CD8-positive, alpha-beta memory T cell (primary cell): ENCODE measurements around the gene SPATC1L. TPM values are rescaled to one million over a fixed set of nuclear protein-coding genes. Genes with fewer than 3 reads are reported as not detected.
A peak's percentile ranks its signal among the peaks of the same experiment; 100 is the strongest.

Experiments used
- CTCF ChIA-PET: fragments of 350-600 bp; sonication (Branson Sonifier 250); formaldehyde crosslinking; loops from one replicate; lab custom pipeline; 2021; ENCODE audit warnings: antibody characterized with exemption; lab: Charles Lee
- POLR2A ChIA-PET: fragments of 350-600 bp; sonication (Branson Sonifier 250); formaldehyde crosslinking; loops from one replicate; lab custom pipeline; 2021; ENCODE audit warnings: antibody characterized with exemption; lab: Charles Lee
- DNase-seq, 5 donors: peaks; one replicate each; pipeline versions ENCODE4 v3.0.0 to v3.0.0-alpha.2; 2020 to 2022; ENCODE audit warnings: mixed read lengths in 1 of 5
- H3K27ac ChIP-seq: one replicate; pipeline ENCODE4 v1.7.0; 2013; ENCODE audit warnings: low read depth, mild to moderate bottlenecking, low read length, moderate library complexity
- H3K27me3 ChIP-seq: 2 replicates; pipeline ENCODE4 v1.7.0; 2013; ENCODE audit warnings: low read length, mild to moderate bottlenecking; ENCODE audit not compliant: insufficient read depth, poor library complexity, severe bottlenecking
- H3K36me3 ChIP-seq: 2 replicates; pipeline ENCODE4 v1.7.0; 2013; ENCODE audit warnings: mild to moderate bottlenecking, low read length, moderate library complexity; ENCODE audit not compliant: insufficient read depth
- H3K4me1 ChIP-seq: 2 replicates; pipeline ENCODE4 v1.7.0; 2013; ENCODE audit warnings: mild to moderate bottlenecking, low read length, moderate library complexity; ENCODE audit not compliant: insufficient read depth
- H3K4me3 ChIP-seq: 2 replicates; pipeline ENCODE4 v1.7.0; 2013; ENCODE audit warnings: mild to moderate bottlenecking, low read length
- H3K9me3 ChIP-seq: 2 replicates; pipeline ENCODE4 v1.7.0; 2013; ENCODE audit warnings: mild to moderate bottlenecking, low read length
- H3K27ac Mint-ChIP-seq, 8 donors: one replicate each; pipeline ENCODE4 v1.8.0; 2020 to 2021; ENCODE audit warnings: mixed read lengths in 8 of 8, mild to moderate bottlenecking in 6 of 8, inconsistent platforms in 3 of 8, moderate library complexity in 3 of 8
- H3K27me3 Mint-ChIP-seq, 2 donors: one replicate each; pipeline ENCODE4 v1.8.0; 2020 to 2021; ENCODE audit warnings: mixed read lengths in 2 of 2, mild to moderate bottlenecking in 1 of 2, moderate library complexity in 1 of 2
- H3K36me3 Mint-ChIP-seq, 3 donors: one replicate each; pipeline ENCODE4 v1.8.0; 2020 to 2021; ENCODE audit warnings: mixed read lengths in 3 of 3, inconsistent platforms in 1 of 3, mild to moderate bottlenecking in 1 of 3
- H3K4me1 Mint-ChIP-seq, 3 donors: one replicate each; pipeline ENCODE4 v1.8.0; 2020 to 2021; ENCODE audit warnings: mixed read lengths in 3 of 3, inconsistent platforms in 1 of 3, mild to moderate bottlenecking in 1 of 3
- H3K4me3 Mint-ChIP-seq, 7 donors: one replicate each; pipeline ENCODE4 v1.8.0; 2020 to 2021; ENCODE audit warnings: mixed read lengths in 7 of 7, mild to moderate bottlenecking in 6 of 7, moderate library complexity in 4 of 7, inconsistent platforms in 2 of 7
- H3K9me3 Mint-ChIP-seq, 5 donors: one replicate each; pipeline ENCODE4 v1.8.0; 2020 to 2022; ENCODE audit warnings: mixed read lengths in 5 of 5, mild to moderate bottlenecking in 3 of 5, moderate library complexity in 2 of 5, inconsistent platforms in 1 of 5
- polyA plus RNA-seq: library from polyadenylated mRNA; unstranded; fragments of 300-500 nt; fragmentation: Illumina TruSeq; gene quantifications from one replicate; pipeline ENCODE4 v1.2.3, GENCODE V29; 2021
- total RNA-seq, 2 experiments: library from RNA; stranded (reverse); gene quantifications; one replicate each; pipeline ENCODE4 v1.2.3, GENCODE V29; 2021

Gene SPATC1L
- total and polyA plus RNA-seq, 3 experiments from 2014 or later: 5.0 to 10.7 (median 5.0) TPM

GRCh38 chr21:46117586-46118315 lies 66.5 kb downstream of the SPATC1L start:
- H3K27me3 ChIP-seq: no peaks in the 10 kb centered on the region
- ChIA-PET POLR2A (no interaction called here), CTCF (no interaction called here)
- no peak overlapping the region for H3K27ac Mint-ChIP-seq
- peaks cover 2 to 9% (median 4%) of the 10 kb centered on the region in 3 donors for H3K36me3 Mint-ChIP-seq
- DNase-seq: peak in 1 of 5 donors; percentile 34
- no peaks in the 10 kb centered on the region for H3K4me1 Mint-ChIP-seq
- no peak overlapping the region for H3K27ac ChIP-seq
- no peaks in the 10 kb centered on the region for H3K27me3 Mint-ChIP-seq
- H3K9me3 Mint-ChIP-seq: peaks cover 0 to 3% (median 0%) of the 10 kb centered on the region in 5 donors
- H3K4me1 ChIP-seq: no peaks in the 10 kb centered on the region
- H3K36me3 ChIP-seq: no peaks in the 10 kb centered on the region
- H3K4me3 Mint-ChIP-seq: no peak overlapping the region
- H3K9me3 ChIP-seq: no peaks in the 10 kb centered on the region
- no peak overlapping the region for H3K4me3 ChIP-seq

DNA sequence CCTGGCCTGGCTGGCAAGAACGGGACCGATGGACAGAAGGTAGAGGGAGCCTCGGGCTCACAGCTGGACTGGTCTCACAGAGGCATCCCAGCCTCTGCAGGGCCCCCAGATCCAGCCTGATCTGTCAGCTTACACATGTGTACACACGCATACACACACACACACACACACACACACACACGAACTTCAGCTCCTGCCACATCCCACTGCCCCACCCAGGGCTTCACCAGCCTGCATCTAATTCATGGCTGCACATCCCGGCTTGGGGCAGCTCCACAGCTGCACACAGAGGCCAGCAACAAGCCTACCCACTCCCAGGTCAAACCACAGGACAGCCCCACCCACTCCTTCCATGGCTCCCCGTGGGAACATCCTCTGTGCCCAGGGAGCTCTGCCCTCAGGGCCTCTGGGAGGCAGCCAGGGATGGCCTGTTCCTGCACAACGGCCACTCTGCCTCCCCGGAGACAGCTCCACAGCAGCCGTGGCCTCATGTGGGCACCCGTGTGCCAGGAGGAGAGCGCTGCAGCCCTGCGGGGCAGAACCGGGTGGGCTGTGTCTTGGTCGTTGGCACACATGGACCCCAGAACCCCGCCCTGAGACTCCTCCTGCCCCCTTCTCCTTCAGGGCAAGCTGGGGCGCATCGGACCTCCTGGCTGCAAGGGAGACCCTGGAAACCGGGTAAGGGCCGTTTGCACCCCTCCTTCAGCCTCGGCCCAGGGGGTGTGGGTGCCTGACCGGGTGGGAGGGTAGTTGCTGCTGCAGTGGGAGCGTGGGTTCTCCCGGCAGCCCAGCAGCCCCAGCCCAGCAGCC lies 67.3 kb downstream of the SPATC1L start:
- Mint-ChIP-seq H3K27me3 (no peaks in the 10 kb centered on the region), H3K36me3 (peaks cover 2 to 9% (median 4%) of the 10 kb centered on the region in 3 donors), H3K4me3 (no peak overlapping the region), H3K4me1 (no peaks in the 10 kb centered on the region), H3K9me3 (peaks cover 0 to 3% (median 0%) of the 10 kb centered on the region in 5 donors), H3K27ac (peak overlapping the region in 1 of 8 donors; percentile 15)
- Histone ChIP-seq H3K36me3 (no peaks in the 10 kb centered on the region), H3K27me3 (no peaks in the 10 kb centered on the region), H3K27ac (no peak overlapping the region), H3K9me3 (no peaks in the 10 kb centered on the region), H3K4me3 (no peak overlapping the region), H3K4me1 (no peaks in the 10 kb centered on the region)
- peak in 2 of 5 donors; percentile 0 to 44 for DNase-seq
- POLR2A ChIA-PET: no interaction called here
- CTCF ChIA-PET: interaction anchor here (0.6 kb wide), 1 partner anchor 18 kb away, joined by 5 read pairs; no protein-coding TSS in a partner anchor

DNA sequence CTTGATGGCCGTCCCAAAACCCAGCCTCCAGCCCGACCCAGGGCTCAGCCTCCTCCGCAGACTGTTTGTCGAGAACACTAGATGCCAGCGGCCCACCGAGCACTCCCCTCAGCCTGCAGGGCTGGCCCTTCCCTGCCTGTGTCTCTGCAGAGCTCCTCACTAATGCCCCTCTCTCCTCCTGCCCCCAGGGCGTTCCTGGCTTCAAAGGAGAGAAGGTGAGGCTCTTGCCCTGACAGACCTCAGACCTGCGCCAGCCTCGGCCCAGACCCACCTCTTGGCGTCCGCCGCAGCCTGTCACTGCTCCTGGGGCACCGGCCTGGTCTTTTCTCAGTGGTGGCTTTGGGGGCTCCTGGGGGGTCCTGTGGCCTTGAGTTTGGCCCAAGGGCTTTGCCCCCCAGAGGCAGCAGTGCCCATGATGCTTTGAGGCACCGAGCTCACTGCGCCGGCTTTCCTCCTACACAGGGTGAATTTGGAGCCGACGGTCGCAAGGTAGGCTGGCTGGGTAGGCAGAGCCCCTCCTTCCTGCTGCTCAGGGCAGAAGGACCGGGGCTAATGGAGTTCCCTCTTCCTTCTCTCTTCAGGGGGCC lies 68.0 kb downstream of the SPATC1L start:
- Histone ChIP-seq H3K36me3 (no peaks in the 10 kb centered on the region), H3K27ac (no peak overlapping the region), H3K4me3 (no peak overlapping the region), H3K27me3 (no peaks in the 10 kb centered on the region), H3K9me3 (no peaks in the 10 kb centered on the region), H3K4me1 (no peaks in the 10 kb centered on the region)
- Mint-ChIP-seq H3K9me3 (peaks cover 0 to 3% (median 0%) of the 10 kb centered on the region in 5 donors), H3K4me3 (no peak overlapping the region), H3K27ac (no peak overlapping the region), H3K27me3 (no peaks in the 10 kb centered on the region), H3K4me1 (no peaks in the 10 kb centered on the region), H3K36me3 (peaks cover 2 to 9% (median 4%) of the 10 kb centered on the region in 3 donors)
- POLR2A ChIA-PET: no interaction called here
- peak in 1 of 5 donors; percentile 35 for DNase-seq
- CTCF ChIA-PET: no interaction called here

- Mint-ChIP-seq H3K4me1 (no peaks in the 10 kb centered on the region), H3K9me3 (peaks cover 0 to 3% (median 0%) of the 10 kb centered on the region in 5 donors), H3K4me3 (no peak overlapping the region), H3K27ac (no peak overlapping the region), H3K36me3 (peaks cover 2 to 9% (median 4%) of the 10 kb centered on the region in 3 donors), H3K27me3 (peaks cover 0 to 1% of the 10 kb centered on the region in 2 donors)
- ChIA-PET CTCF (no interaction called here), POLR2A (no interaction called here)
- no peak overlapping the region for H3K4me3 ChIP-seq
- no peaks in the 10 kb centered on the region for H3K4me1 ChIP-seq
- no peak for DNase-seq
- no peak overlapping the region for H3K27ac ChIP-seq
- H3K9me3 ChIP-seq: no peaks in the 10 kb centered on the region
- no peaks in the 10 kb centered on the region for H3K27me3 ChIP-seq
- no peaks in the 10 kb centered on the region for H3K36me3 ChIP-seq
These were observed 68.6 kb downstream of the SPATC1L start for GRCh38 chr21:46115441-46116188.

GRCh38 chr21:46114963-46115362 lies 69.3 kb downstream of the SPATC1L start:
- Mint-ChIP-seq H3K9me3 (peaks cover 0 to 3% (median 0%) of the 10 kb centered on the region in 5 donors), H3K27ac (no peak overlapping the region), H3K27me3 (peaks cover 0 to 1% of the 10 kb centered on the region in 2 donors), H3K36me3 (peaks cover 2 to 9% (median 4%) of the 10 kb centered on the region in 3 donors), H3K4me1 (no peaks in the 10 kb centered on the region), H3K4me3 (no peak overlapping the region)
- H3K4me3 ChIP-seq: no peak overlapping the region
- POLR2A ChIA-PET: no interaction called here
- H3K9me3 ChIP-seq: no peaks in the 10 kb centered on the region
- no peak for DNase-seq
- H3K27ac ChIP-seq: no peak overlapping the region
- H3K36me3 ChIP-seq: no peaks in the 10 kb centered on the region
- H3K27me3 ChIP-seq: no peaks in the 10 kb centered on the region
- no peaks in the 10 kb centered on the region for H3K4me1 ChIP-seq
- CTCF ChIA-PET: no interaction called here

DNA sequence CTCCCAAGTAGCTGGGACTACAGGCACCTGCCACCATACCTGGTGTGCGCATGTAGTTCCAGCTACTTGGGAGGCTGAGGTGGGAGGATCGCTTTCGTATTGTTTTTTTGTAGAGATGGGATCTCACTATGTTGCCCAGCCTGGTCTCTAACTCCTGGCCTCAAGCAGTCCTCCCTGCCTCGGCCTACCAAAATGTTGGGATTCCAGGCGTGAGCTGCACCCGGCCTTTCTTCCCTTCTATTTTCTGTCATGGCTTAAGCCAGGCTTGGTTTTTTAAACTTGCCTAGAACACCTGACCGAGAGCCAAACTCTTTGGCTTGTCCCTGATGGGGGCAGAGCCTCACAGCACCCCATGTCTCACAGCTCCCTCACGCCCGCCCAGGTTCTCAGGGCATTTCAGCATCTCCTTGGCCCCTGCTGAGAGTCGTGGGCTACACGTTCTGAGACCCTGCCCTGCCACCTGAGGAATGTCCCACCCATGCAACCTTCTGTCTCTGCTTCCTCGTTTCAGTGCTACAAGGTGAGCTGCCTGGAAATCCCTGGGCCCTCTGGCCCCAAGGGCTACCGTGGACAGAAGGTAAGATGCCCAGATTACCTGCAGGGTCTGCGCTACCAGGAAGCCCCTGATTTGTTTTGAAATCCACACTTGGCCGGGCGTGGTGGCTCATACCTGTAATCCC lies 70.6 kb downstream of the SPATC1L start:
- DNase-seq: no peak
- no peaks in the 10 kb centered on the region for H3K27me3 ChIP-seq
- Mint-ChIP-seq H3K27me3 (peaks cover 0 to 3% of the 10 kb centered on the region in 2 donors), H3K27ac (peak overlapping the region in 1 of 8 donors; percentile 56), H3K4me1 (no peaks in the 10 kb centered on the region), H3K9me3 (peaks cover 0 to 3% (median 0%) of the 10 kb centered on the region in 5 donors), H3K4me3 (no peak overlapping the region), H3K36me3 (peaks cover 2 to 9% (median 6%) of the 10 kb centered on the region in 3 donors)
- H3K9me3 ChIP-seq: no peaks in the 10 kb centered on the region
- CTCF ChIA-PET: interaction anchor here (1.1 kb wide), 1 partner anchor 140 kb away, joined by 3 read pairs; no protein-coding TSS in a partner anchor
- POLR2A ChIA-PET: no interaction called here
- H3K4me3 ChIP-seq: no peak overlapping the region
- no peaks in the 10 kb centered on the region for H3K36me3 ChIP-seq
- H3K27ac ChIP-seq: no peak overlapping the region
- no peaks in the 10 kb centered on the region for H3K4me1 ChIP-seq

GRCh38 chr21:46112725-46113215 lies 71.5 kb downstream of the SPATC1L start:
- H3K27ac Mint-ChIP-seq: peak overlapping the region in 1 of 8 donors; percentile 88
- no peaks in the 10 kb centered on the region for H3K4me1 Mint-ChIP-seq
- CTCF ChIA-PET: no interaction called here
- POLR2A ChIA-PET: interaction anchor here (0.5 kb wide), 1 partner anchor 11 kb away, joined by 6 read pairs; no protein-coding TSS in a partner anchor
- H3K4me3 Mint-ChIP-seq: no peak overlapping the region
- H3K36me3 Mint-ChIP-seq: peaks cover 2 to 13% (median 9%) of the 10 kb centered on the region in 3 donors
- no peak overlapping the region for H3K27ac ChIP-seq
- peaks cover 3% of the 10 kb centered on the region for H3K9me3 ChIP-seq
- peak in 1 of 5 donors; percentile 39 for DNase-seq
- H3K27me3 Mint-ChIP-seq: peaks cover 0 to 6% of the 10 kb centered on the region in 2 donors
- H3K27me3 ChIP-seq: no peaks in the 10 kb centered on the region
- no peaks in the 10 kb centered on the region for H3K4me1 ChIP-seq
- H3K4me3 ChIP-seq: no peak overlapping the region
- H3K9me3 Mint-ChIP-seq: peaks cover 4 to 11% (median 7%) of the 10 kb centered on the region in 5 donors
- no peaks in the 10 kb centered on the region for H3K36me3 ChIP-seq
